GM04504 (cell line): ENCODE data around the gene TOB2.

ENCODE experiments used
- DNase-seq: peaks from one replicate; pipeline ENCODE4 v3.0.0-alpha.2; 2012; ENCODE audit warnings: low read depth

Gene TOB2, protein sequence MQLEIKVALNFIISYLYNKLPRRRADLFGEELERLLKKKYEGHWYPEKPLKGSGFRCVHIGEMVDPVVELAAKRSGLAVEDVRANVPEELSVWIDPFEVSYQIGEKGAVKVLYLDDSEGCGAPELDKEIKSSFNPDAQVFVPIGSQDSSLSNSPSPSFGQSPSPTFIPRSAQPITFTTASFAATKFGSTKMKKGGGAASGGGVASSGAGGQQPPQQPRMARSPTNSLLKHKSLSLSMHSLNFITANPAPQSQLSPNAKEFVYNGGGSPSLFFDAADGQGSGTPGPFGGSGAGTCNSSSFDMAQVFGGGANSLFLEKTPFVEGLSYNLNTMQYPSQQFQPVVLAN

DNA sequence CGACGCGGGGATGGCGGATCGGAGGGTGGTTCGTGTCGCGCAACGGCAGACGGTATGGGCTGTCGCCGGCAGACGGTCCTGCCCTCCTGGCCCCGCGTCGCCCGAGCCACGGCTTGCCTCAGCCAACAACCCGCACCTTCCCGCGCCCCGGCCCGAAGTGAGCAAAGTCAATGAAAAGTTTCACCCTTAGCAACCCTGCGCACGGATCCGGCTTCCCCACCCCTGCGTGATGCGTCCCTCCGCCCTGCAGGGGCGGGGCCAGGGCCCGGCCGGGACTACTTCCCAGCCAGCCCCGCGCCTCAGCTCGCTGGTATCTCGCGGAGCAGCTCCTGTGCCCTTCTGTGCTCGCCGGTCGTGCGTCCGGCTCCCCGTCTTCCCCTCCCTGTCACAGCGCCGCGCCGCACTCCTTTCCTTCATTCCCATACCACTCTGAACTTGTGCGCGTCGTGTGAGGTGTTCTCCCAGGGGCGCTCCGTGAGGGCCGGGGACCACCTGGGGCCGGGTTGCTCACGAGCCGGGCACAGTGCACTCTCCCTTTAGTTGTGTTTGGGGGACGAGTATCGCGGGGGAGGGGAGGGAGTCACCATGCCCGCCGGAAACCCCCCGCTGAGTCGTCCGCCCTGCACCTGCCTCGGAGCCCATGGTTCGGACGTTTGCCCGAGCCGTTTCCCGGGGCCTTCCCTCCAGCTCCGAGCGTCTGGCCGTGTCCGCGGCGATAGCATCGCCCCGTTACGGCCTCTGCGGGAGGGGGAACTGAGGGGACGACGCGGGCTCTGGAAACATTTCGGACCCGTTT is at the start of gene TOB2:
TSS of gene TOB2 (minus strand) at position 163 of the 796 bp plus-strand sequence. CDS start 9,456 bp downstream, outside the sequence.
- peak; percentile 87 for DNase-seq

DNA sequence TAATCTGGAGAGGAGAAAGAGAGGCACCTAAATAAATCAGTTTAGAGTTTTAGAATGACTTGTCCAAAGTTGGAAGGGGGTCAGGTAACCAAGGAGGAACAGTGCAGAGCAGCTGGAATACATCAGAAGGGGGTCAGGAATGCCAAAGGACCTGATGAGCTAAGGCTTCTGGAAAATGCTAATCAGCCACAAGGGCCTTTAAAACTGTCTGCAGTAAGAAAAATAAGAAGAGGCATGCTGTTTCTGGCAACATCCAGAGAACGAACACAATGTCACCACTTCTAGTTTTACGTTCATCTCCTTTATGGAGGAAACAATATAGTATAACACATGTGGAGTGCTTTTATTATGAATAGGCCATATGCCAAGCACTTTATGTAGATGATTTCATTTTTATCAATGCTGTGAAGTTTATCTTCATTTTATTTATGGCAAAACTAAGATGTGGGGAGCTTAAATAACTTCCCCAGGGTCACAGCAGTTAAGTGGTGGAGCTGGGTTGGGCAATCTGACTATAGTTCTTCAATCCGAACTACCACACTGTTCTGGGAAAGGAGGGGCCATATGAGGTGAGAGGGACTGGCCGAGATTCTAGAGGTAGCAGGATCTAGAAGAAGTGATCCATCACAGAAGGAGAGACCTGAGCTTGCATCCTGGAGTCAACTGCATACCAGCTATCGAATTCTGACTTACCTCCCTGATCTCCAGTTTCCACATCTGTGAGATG is 44.9 kb upstream of the TOB2 start:
- no peak for DNase-seq

DNA sequence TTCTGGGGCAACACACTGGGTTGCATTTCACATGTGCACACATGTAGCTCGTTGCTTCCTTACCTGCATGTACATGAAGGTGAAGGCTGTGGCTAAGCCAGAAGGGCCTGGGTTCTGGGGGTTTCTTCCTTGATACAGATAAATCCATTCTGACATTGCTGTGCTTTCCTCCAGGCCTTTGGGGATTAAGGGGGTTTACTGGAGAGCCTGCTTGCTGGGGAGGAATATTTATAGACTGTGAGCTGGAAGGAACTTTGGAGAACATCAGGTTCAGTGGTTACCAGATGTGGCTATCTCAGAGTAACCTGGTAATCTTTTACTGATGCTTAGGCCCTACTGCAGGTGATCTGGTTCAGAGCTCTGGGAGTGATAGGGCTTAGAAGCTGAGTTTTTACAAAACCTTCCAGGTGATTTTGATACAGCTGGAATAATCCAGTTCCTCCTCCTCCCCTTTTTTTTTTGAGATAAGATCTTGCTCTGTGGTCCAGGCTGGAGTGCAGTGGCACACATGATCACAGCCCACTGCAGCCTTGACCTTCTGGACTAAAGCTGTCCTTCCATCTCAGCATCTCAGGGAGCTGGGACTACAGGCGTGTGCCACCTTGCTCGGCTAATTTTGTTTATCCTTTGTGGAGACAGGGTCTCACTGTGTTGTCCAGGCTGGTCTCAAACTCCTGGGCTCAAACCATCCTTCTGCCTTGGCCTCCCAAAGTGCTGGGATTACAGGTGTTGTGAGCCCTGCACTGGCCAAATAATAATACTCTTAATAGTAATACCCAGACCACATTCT is 42.2 kb upstream of the TOB2 start:
- no peak for DNase-seq

DNA sequence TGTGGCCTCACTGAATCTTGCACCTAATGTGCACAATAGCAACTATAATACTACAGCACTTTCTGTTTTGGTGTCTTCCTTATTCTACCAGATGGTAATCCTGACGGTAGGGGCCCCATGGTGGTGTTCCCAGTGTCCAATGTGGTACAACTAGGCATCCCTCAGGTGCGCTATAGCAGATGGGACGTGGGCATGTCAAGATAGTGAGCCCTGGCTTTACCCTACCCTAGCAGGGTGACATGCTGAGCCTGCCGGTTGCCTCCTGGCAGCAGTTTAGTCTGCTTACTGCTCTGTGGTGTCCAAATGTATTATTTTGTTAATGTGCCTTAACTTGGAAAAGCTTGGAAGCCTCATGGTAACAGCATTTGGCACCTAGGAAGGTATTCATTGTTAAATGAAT is 41.5 kb upstream of the TOB2 start:
- DNase-seq: no peak

DNA sequence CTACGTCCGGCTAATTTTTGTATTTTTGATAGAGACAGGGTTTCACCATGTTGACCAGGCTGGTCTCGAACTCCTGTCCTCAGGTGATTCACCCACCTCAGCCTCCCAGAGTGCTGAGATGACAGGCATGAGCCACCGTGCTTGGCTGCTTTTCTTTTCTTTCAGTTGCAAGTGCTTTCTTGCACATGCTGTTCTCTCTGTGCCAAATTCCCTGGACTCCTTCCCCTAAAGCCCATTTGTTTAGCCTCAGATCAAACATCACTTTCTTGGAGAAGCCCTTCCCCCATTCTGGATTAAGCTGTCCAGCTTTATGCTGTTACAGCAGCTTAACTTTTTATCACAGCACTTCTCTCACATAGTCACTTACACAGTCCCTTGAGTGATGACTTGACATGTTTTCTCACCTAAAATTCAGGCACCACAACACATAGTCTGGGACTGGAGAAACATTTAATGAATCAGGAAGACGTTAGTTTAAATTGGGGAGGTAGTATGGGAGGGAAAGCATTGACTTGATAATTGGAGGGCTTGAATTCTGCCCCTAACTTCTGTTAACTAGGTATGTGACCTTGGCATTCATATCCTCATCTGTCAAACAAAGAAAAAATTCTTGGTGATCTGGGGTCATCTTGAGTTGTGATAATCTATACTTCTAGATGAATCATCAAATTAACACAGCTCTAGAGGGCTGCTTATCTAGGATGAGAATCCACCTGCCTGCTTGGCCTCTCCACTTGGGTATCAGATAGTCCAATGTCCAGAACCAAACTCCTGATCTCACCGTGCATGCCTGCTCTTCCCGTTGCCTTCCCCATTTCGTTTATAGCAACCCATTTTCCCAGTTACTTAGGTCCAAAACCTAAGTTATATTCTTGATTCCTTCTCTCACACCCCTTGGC is 40.7 kb upstream of the TOB2 start:
- no peak for DNase-seq

DNA sequence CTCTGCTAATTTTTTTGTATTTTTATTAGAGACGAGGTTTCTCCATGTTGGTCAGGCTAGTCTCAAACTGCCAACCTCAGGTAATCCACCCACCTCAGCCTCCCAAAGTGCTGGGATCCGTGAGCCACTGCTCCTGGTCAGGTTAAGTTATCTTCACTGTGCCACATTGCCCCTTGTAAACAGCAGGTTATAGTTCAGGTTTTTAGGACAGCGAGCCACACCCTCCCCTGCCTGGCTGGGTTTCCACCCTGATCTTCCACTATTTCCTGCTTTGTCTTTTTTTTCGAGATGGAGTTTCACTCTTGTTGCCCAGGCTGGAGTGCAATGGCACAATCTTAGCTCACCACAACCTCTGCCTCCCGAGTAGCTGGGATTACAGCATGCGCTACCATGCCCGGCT is 38.4 kb upstream of the TOB2 start:
- DNase-seq: no peak

DNA sequence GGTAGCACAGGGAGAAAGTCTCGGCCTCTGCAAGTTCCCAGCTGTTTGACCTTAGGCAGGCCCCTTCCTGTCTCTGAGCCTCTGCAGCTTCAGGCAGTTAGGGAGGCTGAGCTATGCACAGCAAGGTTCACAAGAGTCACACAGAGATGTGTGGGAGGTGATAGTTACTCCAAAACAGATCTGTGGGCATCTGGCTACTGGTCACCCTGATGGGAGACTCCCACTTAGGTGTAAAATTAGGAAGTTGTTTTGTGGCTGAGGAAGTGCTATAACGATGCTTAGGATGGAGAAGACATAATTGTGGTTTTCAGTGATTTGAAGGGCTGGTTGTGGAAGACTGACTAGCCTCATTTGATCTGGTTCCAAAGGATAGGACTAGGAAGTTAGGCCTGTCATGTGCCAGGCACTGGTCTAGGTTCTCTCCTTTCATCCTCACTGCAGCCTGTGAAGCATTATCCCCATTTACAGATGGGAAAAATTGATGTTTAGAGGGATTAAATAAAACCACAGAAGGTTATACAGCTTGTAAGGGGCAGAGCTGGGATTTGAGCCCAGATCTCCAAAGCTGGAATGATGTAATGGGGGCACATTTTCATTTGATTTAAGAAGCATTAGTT is 35.8 kb upstream of the TOB2 start:
- DNase-seq: peak; percentile 28

DNA sequence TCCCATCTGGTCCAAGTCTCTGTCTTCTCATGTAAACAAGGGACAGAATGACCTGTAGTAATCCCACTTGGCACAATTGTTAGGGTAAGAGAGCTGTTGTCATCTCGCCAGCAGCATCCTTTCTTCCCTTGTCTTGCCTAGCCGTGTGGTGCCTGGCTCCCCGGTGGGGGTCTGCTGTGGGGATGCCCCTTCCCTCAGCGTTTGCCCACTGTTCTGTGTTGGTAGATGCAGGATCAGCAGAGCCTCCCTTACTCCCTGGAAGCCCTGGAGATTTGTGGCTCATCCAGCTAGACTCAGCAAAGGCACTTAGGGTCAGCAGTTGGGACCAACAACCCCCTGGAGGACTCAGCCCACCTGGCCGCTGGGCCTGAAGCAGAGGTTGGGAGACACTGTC is 35.3 kb upstream of the TOB2 start:
- DNase-seq: no peak

DNA sequence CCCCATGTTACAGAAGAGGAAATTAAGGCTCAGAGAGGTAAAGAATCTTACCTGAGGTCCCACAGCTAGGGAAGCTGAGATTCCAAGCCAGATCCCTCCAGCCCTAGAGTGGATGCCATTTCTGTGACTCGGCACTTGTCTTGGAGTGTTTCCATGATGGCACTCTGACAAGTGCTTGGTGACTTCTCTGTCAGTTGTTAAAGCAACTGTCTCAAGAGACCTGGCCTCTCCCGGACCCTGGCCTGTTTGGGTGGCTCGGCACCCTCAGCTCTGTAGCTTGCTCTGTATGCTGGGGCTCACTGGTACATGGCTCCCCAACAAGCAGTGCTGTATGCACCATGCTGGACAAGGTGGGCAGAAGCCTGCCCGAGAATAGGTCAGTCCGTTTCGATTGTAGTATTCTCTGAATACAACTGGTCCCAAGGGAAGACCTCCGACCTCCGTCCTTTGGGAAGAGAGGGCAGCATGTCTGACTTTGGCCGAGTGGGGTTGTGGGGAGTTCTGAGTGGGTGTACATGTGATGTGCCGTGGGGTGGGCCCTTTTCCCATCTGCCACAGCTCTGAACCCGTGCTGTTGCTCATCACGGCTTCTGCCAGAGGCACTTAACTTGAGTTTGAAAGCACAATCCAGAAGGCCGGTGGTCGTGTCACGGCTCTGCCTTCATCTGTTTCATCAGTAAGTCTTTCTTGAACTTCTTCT is 34.7 kb upstream of the TOB2 start:
- peak; percentile 46 for DNase-seq

DNA sequence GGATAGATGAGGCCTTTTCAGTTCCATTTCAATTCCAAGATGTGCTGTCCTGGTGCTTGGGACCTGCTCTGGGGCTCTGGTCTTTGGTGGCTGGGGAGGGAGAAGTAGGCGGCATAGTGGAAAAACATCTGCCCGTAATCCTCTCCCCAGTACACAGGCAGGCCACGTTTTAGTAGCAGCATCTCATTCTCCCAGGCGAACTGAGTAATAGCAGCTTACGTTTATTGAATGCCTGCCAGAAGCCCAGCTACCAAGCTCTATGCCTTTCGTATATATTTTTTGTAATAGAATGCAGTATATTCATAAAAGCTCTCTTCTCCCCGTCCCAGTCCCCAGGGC is 33.8 kb upstream of the TOB2 start:
- DNase-seq: no peak

DNA sequence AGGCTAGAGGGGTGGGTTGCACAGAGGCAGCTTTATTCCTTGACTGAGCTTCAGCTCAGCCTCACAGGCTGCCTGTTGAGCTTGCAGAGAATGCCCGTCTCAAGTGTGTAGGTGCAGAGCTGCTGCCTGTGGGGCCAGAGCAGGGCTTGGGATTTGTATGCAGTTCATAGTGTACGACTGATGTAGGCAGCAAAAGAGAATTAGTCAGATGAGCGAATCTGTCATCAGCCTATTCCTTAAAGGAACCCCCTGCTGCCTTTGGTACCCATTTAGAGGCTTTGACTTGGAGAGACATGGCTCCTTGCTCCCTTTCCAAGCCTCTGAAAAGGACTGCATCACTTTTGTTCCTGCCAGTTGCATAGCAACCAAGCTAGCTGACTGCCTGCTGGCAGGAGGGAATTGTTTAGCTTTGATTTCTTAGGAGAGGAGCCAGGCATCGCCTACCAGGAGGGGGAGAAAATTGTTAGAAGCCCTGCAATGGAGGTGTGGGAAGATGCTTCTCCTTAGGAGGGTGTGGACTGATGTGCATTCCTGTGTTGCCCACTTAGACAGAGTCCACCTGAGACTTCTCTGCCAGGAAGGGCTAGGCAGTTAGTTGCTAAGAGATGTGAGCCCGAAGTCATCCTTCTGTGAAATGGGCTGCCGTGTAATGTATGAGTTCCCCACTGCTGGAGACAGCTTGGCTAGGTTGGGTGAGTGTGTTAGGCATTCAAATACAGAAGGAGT is 33.2 kb upstream of the TOB2 start:
- DNase-seq: no peak

DNA sequence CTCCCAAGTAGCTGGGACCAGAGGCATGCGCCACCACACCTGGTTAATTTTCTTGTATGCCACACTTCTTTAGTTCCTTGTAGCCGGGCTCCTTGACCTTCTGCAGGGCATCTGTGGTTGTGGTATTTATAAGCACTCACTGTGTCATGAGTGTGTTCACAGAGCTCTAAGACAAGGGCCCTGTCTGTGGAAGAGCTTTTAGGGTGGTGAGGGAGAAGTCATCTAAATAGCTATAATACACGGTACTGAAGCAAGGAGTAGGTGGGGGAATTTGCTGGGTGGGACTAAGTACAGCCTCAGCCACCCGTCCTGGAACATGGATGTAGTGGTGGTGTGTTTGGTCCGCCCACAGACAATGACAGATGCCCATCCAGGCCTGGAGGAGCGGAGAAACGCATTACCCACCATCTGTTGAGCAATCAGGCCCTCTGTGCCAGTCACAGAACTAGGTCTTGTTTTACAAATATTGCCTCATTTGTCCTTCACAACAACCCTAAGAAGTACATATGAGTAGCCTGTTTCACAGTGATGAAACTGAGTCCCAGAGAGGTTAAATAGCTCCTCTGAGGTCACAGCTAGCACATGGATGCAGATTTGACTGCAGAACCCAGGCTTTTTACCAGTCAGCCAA is 32.4 kb upstream of the TOB2 start:
- DNase-seq: no peak

DNA sequence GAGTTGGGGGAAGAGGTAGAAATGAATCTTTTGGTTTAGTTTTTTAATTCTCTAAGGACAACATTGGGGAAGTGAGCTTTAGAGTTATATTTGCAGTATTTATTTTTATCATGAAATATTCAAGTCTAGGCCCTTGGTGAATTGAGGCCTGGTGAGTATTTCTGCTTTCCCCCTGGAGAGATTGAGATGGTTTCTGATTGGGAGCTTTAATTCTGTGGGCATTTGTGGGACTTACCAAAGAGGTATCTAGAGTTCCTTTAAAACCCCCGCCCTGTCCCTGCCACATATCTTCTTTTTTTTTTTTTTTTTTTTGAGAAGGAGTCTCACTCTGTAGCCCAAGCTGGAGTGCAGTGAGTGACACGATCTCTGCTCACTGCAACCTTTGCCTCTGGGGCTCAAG is 31.9 kb upstream of the TOB2 start:
- no peak for DNase-seq

DNA sequence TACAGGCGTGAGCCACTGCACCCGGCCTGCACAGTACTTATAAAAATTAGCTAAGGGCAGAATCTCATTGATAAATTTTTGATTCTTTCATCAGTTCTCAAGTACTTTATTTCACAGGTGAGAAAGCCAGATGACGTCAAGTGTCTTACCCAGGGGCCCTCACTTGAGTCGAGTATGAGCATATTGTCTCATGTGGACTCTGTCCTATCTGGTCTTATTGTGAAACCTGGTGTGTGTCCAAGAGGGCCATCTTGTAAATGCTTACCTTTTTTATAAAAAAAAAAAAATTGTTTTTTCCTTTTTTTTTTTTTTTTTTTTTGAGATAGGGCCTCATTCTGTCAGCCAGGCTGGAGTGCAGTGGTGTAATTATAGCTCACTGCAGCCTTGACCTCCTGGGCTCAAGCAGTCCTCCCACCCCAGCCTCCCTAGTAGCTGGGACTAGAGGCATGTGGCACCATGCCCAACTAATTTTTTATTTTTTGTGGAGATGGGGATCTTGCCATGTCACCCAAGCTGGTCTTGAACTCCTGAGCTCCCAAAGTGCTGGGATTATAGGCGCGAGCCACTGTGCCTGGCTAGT is 28.4 kb upstream of the TOB2 start:
- no peak for DNase-seq

DNA sequence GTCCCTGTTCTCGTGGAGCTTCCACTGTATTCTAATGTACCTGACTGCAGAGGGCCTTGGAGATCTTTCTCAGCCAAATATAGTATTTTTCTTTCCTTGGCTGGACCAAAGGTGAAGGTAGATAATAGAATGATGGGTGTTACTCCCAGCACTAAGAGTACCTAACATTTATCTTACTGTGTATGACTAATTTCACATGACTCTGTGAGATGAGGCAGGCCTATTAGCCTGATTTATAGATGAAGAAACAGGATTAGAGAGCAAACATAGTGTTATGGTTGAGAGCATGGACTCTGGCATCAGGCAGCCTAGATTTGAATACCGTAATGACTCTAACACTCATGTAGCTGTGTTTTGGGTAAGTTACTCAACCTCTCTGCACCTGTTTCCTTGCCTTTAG is 25.0 kb upstream of the TOB2 start:
- no peak for DNase-seq

DNA sequence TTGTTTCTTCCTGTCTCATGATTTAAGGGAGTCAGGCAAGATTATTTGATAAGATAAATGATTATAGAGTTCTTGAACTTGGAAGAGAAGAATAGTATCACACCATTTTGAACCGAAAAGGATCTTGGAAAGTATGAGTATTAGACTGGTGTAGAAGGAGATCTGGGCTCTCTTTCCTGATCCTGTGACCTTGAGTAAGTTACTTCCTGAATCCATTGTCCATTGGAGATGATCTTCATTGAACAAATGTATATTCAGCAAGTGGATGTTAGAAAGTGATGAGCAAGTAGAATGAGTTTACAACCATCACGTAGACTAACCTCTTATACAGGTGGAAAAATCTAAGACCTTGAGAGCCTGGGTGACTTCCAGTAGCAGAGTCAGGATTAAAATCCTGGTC is 24.3 kb upstream of the TOB2 start:
- DNase-seq: no peak

DNA sequence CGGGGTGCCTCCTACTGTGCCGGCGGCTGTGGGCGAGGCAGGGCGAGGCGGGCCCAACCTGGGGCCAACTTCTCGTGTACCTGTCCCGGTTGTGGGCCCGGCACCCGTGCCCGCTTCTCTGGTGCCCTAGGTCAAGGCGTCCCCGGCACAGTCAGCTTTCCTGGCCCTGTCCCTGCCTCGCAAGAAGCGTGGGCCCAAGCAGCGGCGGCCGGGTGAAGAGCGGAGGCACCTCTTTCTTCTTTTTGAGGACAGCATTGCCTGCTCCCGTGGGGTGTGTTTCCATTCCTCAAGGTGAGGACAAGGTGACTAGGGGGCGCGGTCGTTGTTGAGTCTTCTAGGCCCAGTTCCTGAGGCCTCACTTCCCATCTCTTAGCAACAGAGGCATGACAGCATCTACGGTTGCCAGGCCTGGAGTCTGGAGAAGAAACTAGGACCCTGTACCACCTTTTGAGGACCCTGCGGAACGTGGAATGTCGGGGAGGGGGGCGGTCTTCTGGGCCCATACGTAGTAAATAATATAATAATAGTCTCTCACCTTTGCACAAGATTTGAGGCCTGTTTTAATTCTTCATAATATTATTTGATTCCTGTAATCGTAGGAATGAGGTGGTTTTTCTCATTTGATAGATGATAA is 22.7 kb upstream of the TOB2 start:
- DNase-seq: no peak
